ENCODE data around the gene TBL1X. TPM values are rescaled to one million over a fixed set of nuclear protein-coding genes. Genes with fewer than 3 reads are reported as not detected.

TBL1X gene
- polyA plus RNA-seq, 1 donor (not counting 4 experiments of a cell fraction or from before 2014, with no cell fraction given) = 2.2 TPM

DNA sequence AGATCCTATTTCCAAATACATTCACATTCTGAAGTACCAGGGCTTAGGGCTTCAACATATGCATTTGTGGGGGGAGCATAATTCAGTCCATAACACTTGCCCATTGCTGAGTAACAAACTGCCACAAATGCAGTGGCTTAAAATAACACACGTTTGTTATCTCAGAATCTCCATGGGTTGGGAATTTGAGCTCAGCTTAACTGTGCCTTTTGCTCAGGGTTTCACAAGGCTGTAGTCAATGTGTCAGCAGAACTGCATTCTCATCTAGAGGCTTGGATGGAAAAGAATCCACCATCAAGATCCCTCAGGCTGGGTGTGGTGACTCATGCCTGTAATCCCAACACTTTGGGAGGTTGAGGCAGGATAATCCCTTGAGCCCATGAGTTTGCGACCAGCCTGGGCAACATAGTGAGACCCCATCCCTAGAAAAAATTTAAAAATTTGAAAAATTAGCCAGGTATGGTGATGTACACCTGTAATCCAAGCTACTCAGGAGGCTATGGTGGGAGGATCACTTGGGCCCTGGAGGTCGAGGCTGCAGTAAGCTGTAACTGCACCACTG, 25.8 kb upstream of the TBL1X start:
- Histone ChIP-seq H2AFZ (ENCODE audit: control insufficient read depth, low read length) (no peak overlapping the region), H3K27me3 (ENCODE audit: control insufficient read depth, extremely low read depth, insufficient read depth, low read length) (no peaks in the 10 kb centered on the region), H3K4me2 (ENCODE audit: control insufficient read depth, extremely low read depth, insufficient read depth, low read depth, low read length) (no peak overlapping the region), H3K36me3 (ENCODE audit: control insufficient read depth in 2 of 2, extremely low read depth in 1 of 2, insufficient read depth in 2 of 2, low read length in 2 of 2) (no peaks in the 10 kb centered on the region), H3K9me3 (ENCODE audit: control insufficient read depth, low read depth, low read length) (no peaks in the 10 kb centered on the region), H3K27ac (ENCODE audit: control insufficient read depth, insufficient read depth, low read length) (no peak overlapping the region), H4K20me1 (ENCODE audit: control insufficient read depth, extremely low read depth, insufficient read depth, low read length) (no peaks in the 10 kb centered on the region), H3K9me1 (ENCODE audit: control insufficient read depth, extremely low read depth, insufficient read depth, low read length) (no peaks in the 10 kb centered on the region), H3K4me3 (ENCODE audit: control insufficient read depth in 2 of 3, extremely low read depth in 1 of 3, insufficient read depth in 2 of 3, low read depth in 1 of 3, low read length in 3 of 3) (no peak overlapping the region), H3K79me2 (ENCODE audit: control insufficient read depth, insufficient read depth, low read length) (no peaks in the 10 kb centered on the region), H3K4me1 (ENCODE audit: control insufficient read depth, extremely low read depth, insufficient read depth, low read length) (no peaks in the 10 kb centered on the region), H3K9ac (ENCODE audit: control insufficient read depth, extremely low read depth, insufficient read depth, low read length) (no peak overlapping the region)
- dilution Hi-C loops (cut with MboI; ENCODE audit: extremely low pct_ligation_motif_present, low sequenced_read_pairs) = no loop called here
- no peak for TF ChIP-seq EZH2 (IDR thresholded peaks at IDR 0.05; ENCODE audit: low read length)
- TF ChIP-seq, protein P1, sequence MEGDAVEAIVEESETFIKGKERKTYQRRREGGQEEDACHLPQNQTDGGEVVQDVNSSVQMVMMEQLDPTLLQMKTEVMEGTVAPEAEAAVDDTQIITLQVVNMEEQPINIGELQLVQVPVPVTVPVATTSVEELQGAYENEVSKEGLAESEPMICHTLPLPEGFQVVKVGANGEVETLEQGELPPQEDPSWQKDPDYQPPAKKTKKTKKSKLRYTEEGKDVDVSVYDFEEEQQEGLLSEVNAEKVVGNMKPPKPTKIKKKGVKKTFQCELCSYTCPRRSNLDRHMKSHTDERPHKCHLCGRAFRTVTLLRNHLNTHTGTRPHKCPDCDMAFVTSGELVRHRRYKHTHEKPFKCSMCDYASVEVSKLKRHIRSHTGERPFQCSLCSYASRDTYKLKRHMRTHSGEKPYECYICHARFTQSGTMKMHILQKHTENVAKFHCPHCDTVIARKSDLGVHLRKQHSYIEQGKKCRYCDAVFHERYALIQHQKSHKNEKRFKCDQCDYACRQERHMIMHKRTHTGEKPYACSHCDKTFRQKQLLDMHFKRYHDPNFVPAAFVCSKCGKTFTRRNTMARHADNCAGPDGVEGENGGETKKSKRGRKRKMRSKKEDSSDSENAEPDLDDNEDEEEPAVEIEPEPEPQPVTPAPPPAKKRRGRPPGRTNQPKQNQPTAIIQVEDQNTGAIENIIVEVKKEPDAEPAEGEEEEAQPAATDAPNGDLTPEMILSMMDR (optimal IDR thresholded peaks at IDR 0.05 in 1 of 3, IDR thresholded peaks at IDR 0.05 in 1 of 3, conservative IDR thresholded peaks at IDR 0.05 in 1 of 3; ENCODE audit: extremely low read depth in 1 of 3, insufficient read depth in 2 of 3, low read length in 3 of 3) = no peak
- DNase-seq (ENCODE audit: low read depth, low spot score) (no peak), FAIRE-seq (no peak)

DNA sequence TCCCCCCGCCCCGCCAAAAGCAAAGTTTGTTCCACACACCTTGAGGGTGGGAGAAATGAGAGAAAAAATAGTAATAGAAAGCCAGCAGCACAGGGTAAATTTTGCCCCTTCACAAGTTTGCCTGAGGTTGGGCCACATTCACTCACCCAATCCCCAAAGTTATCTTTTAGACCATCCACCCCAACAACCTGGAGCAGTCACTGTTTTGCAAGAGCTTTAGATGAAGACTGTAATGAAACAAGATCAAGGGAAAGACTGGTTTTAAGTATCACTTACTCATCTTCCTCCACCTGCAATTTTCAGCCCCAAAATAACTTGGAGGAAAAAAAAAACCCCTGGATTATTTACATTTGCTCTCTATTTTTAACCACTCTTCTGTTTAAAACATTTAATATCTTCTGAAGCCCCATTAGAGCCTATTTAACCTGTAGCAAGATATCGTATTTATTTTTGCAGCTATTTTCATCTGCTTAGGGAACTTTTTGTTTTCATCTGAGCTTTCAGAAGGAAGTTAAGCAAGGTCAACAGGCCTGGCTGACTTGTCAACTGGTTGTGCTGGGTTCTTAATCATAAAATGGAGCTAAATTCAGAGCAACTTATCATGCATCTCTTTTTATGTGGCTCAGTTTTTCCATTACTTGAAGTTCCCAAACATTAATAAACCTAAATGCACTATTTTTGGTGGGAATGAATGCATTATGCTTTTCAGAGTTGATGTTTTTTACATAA, 24.6 kb upstream of the TBL1X start:
- no peaks in the 10 kb centered on the region for H3K9me1 ChIP-seq (ENCODE audit: control insufficient read depth, extremely low read depth, insufficient read depth, low read length)
- H3K27ac ChIP-seq (ENCODE audit: control insufficient read depth, insufficient read depth, low read length) = no peak overlapping the region
- H2AFZ ChIP-seq (ENCODE audit: control insufficient read depth, low read length) = no peak overlapping the region
- H3K36me3 ChIP-seq (ENCODE audit: control insufficient read depth in 2 of 2, extremely low read depth in 1 of 2, insufficient read depth in 2 of 2, low read length in 2 of 2) = no peaks in the 10 kb centered on the region
- TF ChIP-seq, protein P1 (optimal IDR thresholded peaks at IDR 0.05 in 1 of 3, IDR thresholded peaks at IDR 0.05 in 1 of 3, conservative IDR thresholded peaks at IDR 0.05 in 1 of 3; ENCODE audit: extremely low read depth in 1 of 3, insufficient read depth in 2 of 3, low read length in 3 of 3) = no peak
- TF ChIP-seq EZH2 (IDR thresholded peaks at IDR 0.05; ENCODE audit: low read length) = no peak
- no peaks in the 10 kb centered on the region for H4K20me1 ChIP-seq (ENCODE audit: control insufficient read depth, extremely low read depth, insufficient read depth, low read length)
- FAIRE-seq (no peak), DNase-seq (ENCODE audit: low read depth, low spot score) (no peak)
- no peaks in the 10 kb centered on the region for H3K27me3 ChIP-seq (ENCODE audit: control insufficient read depth, extremely low read depth, insufficient read depth, low read length)
- H3K9me3 ChIP-seq (ENCODE audit: control insufficient read depth, low read depth, low read length) = no peaks in the 10 kb centered on the region
- H3K4me2 ChIP-seq (ENCODE audit: control insufficient read depth, extremely low read depth, insufficient read depth, low read depth, low read length) = no peak overlapping the region
- no peak overlapping the region for H3K4me3 ChIP-seq (ENCODE audit: control insufficient read depth in 2 of 3, extremely low read depth in 1 of 3, insufficient read depth in 2 of 3, low read depth in 1 of 3, low read length in 3 of 3)
- dilution Hi-C loops (cut with MboI; ENCODE audit: extremely low pct_ligation_motif_present, low sequenced_read_pairs) = no loop called here
- H3K9ac ChIP-seq (ENCODE audit: control insufficient read depth, extremely low read depth, insufficient read depth, low read length) = no peak overlapping the region
- peaks cover 4% of the 10 kb centered on the region for H3K4me1 ChIP-seq (ENCODE audit: control insufficient read depth, extremely low read depth, insufficient read depth, low read length)
- no peaks in the 10 kb centered on the region for H3K79me2 ChIP-seq (ENCODE audit: control insufficient read depth, insufficient read depth, low read length)

All from keratinocyte (primary cell).